DOHH2 (cell line): ENCODE data around the gene SEMA3E.

ENCODE experiments used
- EZH2phosphoT487 ChIP-seq: fragments of 200-600 bp; sonication (generic); IDR thresholded peaks from 2 replicates; pipeline ENCODE4 v1.6.1; 2017; ENCODE audit warnings: borderline replicate concordance, mild to moderate bottlenecking, antibody characterized with exemption, low read length, moderate library complexity, mixed read lengths
- TF ChIP-seq, protein P1 (sequence below): fragments of 200-600 bp; sonication (generic); IDR thresholded peaks from one replicate; pipeline ENCODE4 v1.5.1; 2014; ENCODE audit warnings: antibody characterized with exemption, mild to moderate bottlenecking, low read depth, low read length; ENCODE audit not compliant: poor library complexity, severe bottlenecking

DNA sequence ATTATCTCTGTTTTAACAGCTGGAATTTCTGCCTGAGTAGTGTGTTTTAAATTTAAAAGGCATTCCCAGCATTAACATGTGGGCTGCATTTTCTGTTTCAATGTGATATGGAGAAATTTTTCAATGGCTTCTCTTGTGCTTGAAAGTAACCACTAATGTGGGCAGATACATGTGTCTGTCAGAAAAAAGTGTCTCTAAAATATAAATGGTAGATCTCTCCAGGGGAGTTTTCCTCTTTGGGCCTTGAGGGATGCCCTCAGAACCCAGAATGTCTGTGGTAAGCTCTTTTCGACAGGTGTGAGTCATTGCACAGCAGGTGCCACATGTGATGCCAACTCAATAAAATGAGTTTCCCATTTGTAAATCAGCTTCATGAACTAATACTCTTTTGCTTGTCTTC is 221.1 kb downstream of the SEMA3E start:
- TF ChIP-seq, protein P1, sequence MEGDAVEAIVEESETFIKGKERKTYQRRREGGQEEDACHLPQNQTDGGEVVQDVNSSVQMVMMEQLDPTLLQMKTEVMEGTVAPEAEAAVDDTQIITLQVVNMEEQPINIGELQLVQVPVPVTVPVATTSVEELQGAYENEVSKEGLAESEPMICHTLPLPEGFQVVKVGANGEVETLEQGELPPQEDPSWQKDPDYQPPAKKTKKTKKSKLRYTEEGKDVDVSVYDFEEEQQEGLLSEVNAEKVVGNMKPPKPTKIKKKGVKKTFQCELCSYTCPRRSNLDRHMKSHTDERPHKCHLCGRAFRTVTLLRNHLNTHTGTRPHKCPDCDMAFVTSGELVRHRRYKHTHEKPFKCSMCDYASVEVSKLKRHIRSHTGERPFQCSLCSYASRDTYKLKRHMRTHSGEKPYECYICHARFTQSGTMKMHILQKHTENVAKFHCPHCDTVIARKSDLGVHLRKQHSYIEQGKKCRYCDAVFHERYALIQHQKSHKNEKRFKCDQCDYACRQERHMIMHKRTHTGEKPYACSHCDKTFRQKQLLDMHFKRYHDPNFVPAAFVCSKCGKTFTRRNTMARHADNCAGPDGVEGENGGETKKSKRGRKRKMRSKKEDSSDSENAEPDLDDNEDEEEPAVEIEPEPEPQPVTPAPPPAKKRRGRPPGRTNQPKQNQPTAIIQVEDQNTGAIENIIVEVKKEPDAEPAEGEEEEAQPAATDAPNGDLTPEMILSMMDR, result no peak
- no peak for TF ChIP-seq EZH2phosphoT487
